Transverse colon (tissue), 4 donors: Measurements from ENCODE around the gene GABBR2.

Experiments used
- EP300 ChIP-seq: sonication (generic); formaldehyde crosslinking; IDR thresholded peaks from one replicate; pipeline ENCODE4 v1.6.1; 2017; ENCODE audit warnings: antibody characterized with exemption, low read depth
- POLR2A ChIP-seq: fragments of 450-650 bp; IDR thresholded peaks from one replicate; pipeline ENCODE4 v1.6.1; 2016; ENCODE audit warnings: antibody characterized with exemption, mild to moderate bottlenecking, moderate library complexity
- POLR2AphosphoS5 ChIP-seq, 3 donors: sonication (generic); formaldehyde crosslinking; IDR thresholded peaks; one replicate each; pipeline ENCODE4 v1.6.1; 2016; ENCODE audit warnings: antibody characterized with exemption in 3 of 3
- TF ChIP-seq, protein P1 (sequence below), 5 experiments: fragments of 200-600 bp in 3 of 5; fragments of 450-650 bp in 2 of 5; sonication (generic) in 3 of 5; IDR thresholded peaks; 1 replicate in 2 of 5; 2 replicates in 3 of 5; pipeline ENCODE4 v1.5.1; 2016 to 2017; ENCODE audit warnings: antibody characterized with exemption in 5 of 5, inconsistent platforms in 3 of 5, mild to moderate bottlenecking in 2 of 5, moderate library complexity in 1 of 5

DNA sequence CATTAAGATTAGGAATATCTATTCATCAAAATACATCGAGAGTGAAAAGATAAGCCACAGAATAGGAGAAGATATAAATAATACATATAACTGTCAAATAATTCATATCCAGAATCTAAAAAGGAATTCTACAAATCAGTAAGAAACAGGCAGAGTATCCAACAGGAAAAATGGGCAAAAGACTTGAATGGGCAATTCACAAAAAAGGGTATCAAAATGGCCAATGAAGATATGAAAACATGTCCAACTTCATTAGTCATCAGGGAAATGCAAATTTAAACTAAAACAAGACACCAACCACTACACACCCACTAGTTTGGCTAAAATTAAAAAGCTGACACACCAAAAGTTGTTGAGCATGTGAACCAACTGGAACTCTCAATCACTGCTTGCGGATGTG is 246.4 kb downstream of the GABBR2 start:
- TF ChIP-seq POLR2A (no peak), EP300 (no peak), POLR2AphosphoS5 (IDR thresholded peaks at IDR 0.05) (no peak)
- TF ChIP-seq, protein P1, sequence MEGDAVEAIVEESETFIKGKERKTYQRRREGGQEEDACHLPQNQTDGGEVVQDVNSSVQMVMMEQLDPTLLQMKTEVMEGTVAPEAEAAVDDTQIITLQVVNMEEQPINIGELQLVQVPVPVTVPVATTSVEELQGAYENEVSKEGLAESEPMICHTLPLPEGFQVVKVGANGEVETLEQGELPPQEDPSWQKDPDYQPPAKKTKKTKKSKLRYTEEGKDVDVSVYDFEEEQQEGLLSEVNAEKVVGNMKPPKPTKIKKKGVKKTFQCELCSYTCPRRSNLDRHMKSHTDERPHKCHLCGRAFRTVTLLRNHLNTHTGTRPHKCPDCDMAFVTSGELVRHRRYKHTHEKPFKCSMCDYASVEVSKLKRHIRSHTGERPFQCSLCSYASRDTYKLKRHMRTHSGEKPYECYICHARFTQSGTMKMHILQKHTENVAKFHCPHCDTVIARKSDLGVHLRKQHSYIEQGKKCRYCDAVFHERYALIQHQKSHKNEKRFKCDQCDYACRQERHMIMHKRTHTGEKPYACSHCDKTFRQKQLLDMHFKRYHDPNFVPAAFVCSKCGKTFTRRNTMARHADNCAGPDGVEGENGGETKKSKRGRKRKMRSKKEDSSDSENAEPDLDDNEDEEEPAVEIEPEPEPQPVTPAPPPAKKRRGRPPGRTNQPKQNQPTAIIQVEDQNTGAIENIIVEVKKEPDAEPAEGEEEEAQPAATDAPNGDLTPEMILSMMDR (IDR thresholded peaks at IDR 0.05) = no peak
